ENCODE results near the gene COG6. TPM values are rescaled to one million over a fixed set of nuclear protein-coding genes. Genes with fewer than 3 reads are reported as not detected.

Gene COG6
- polyA plus RNA-seq, 1 of the 3 experiments (the other 2 are of a cell fraction) = 13.1 TPM

- TF ChIP-seq CTCF (IDR thresholded peaks at IDR 0.05) (no peak), YY1 (IDR thresholded peaks at IDR 0.05; ENCODE audit: low read depth) (no peak), TCF12 (IDR thresholded peaks at IDR 0.05) (no peak)
Measured at GRCh38 chr13:39777021-39777420, 121.6 kb downstream of the COG6 start (continued).

- WGBS (ENCODE audit: low lambda C conversion rate) = 17% methylated on average over 2 of the region's 2 CpGs
- Histone ChIP-seq H3F3A (replicated peaks; ENCODE audit: insufficient read depth) (peaks cover 53% of the 10 kb centered on the region), H3K4me1 (ENCODE audit: control insufficient read depth in 1 of 2, insufficient read depth in 2 of 2, low read depth in 1 of 2, low read length in 1 of 2) (peaks cover 3 to 46% of the 10 kb centered on the region in 2 experiments), H3K27ac (ENCODE audit: low read depth in 2 of 2, low read length in 1 of 2) (peak overlapping the region in 1 of 2 experiments; percentile 96; a peak in 3 of 4 replicates), H3K9ac (peak overlapping the region; percentile 69; the same call in 1 of the 2 replicates), H2AFZ (ENCODE audit: low read depth) (no peak overlapping the region), H3K79me2 (ENCODE audit: insufficient read depth) (no peaks in the 10 kb centered on the region), H3K36me3 (replicated peaks in 1 of 2; ENCODE audit: control insufficient read depth in 1 of 2, insufficient read depth in 2 of 2, low read length in 1 of 2) (no peaks in the 10 kb centered on the region), H4K20me1 (ENCODE audit: insufficient read depth) (no peaks in the 10 kb centered on the region), H3K4me3 (ENCODE audit: low read depth in 2 of 2, low read length in 1 of 2) (no peak overlapping the region), H3K9me2 (no peaks in the 10 kb centered on the region), H3K27me3 (ENCODE audit: insufficient read depth) (no peaks in the 10 kb centered on the region), H3K9me3 (0 out of 2 replicates have a peak, but pooled peaks cover 3% of the 10 kb centered on the region), H3K4me2 (no peak overlapping the region)
- ChIA-PET CTCF (interaction anchor here (0.7 to 2.3 kb wide), 7 partner anchors 10 to 1000 kb away, joined by 3 to 7 read pairs (median 3); no protein-coding TSS in a partner anchor), POLR2A (no interaction called here)
- no peak for DNase-seq
- no peak for TF ChIP-seq TAF1 (IDR thresholded peaks at IDR 0.05; ENCODE audit: borderline replicate concordance, low read depth, low read length)
- no peak for TF ChIP-seq GATA2 (CRISPR knock-in tag; IDR thresholded peaks at IDR 0.05)
- no peak for TF ChIP-seq ZBTB33 (IDR thresholded peaks at IDR 0.05; ENCODE audit: borderline replicate concordance, low read depth)
- peak; percentile 86; the same call in 1 of the 2 replicates for TF ChIP-seq RXRA (IDR thresholded peaks at IDR 0.05; ENCODE audit: borderline replicate concordance, low read depth)
- no peak for TF ChIP-seq RFX5 (IDR thresholded peaks at IDR 0.05; ENCODE audit: low read length)
- no peak for TF ChIP-seq GABPA (IDR thresholded peaks at IDR 0.05; ENCODE audit: low read depth)
- TF ChIP-seq RAD21 (IDR thresholded peaks at IDR 0.05; ENCODE audit: low read length) = peak; percentile 48
- TF ChIP-seq JUND (IDR thresholded peaks at IDR 0.05) = peak; percentile 88
- TF ChIP-seq FOSL2 (IDR thresholded peaks at IDR 0.05; ENCODE audit: borderline replicate concordance, low read depth) = peak; percentile 92
- no peak; the same call in 1 of the 2 replicates for TF ChIP-seq MEF2A (IDR thresholded peaks at IDR 0.05; ENCODE audit: borderline replicate concordance, low read depth)
- peak; percentile 81 for TF ChIP-seq PBX3 (IDR thresholded peaks at IDR 0.05)
- TF ChIP-seq SMC3 (IDR thresholded peaks at IDR 0.05; ENCODE audit: low read depth, low read length) = no peak
- 0 out of 2 replicates have a peak, but pooled peaks have one; percentile 22 for TF ChIP-seq MAX (IDR thresholded peaks at IDR 0.05; ENCODE audit: low read depth)
- TF ChIP-seq YY1 (IDR thresholded peaks at IDR 0.05; ENCODE audit: low read depth) = 0 out of 2 replicates have a peak, but pooled peaks have one; percentile 29
- TF ChIP-seq EP300 (IDR thresholded peaks at IDR 0.05; ENCODE audit: borderline replicate concordance in 1 of 2, low read depth in 1 of 2, low read length in 1 of 2) = peak in 1 of 2 experiments; percentile 88; a peak in 2 of 4 replicates
- no peak for TF ChIP-seq USF2 (IDR thresholded peaks at IDR 0.05; ENCODE audit: borderline replicate concordance, low read depth, low read length)
- TF ChIP-seq CTCF (IDR thresholded peaks at IDR 0.05) = peak; percentile 60
- TF ChIP-seq FOXM1 (IDR thresholded peaks at IDR 0.05; ENCODE audit: low read depth) = peak; percentile 55; the same call in 1 of the 2 replicates
Measured at GRCh38 chr13:39777527-39778061, 122.1 kb downstream of the COG6 start.
